GM18858 (cell line): ENCODE results near the gene RPS24.
"Not testable (repeated sequence)": the region's sequence is repeated elsewhere in the genome, so short reads cannot be mapped to it uniquely, and the experiment has no call there.

ENCODE experiments used
- ATAC-seq: cut with Tn5 transposase; IDR thresholded peaks from one replicate; pipeline ENCODE4 v1.9.1; 2021; ENCODE audit not compliant: unreplicated experiment

The RPS24 gene

GRCh38 chr10:78047314-78047891 lies 13.7 kb downstream of the RPS24 start:
- ATAC-seq = peak; percentile 41

- ATAC-seq = no peak
These were observed 16.2 kb downstream of the RPS24 start for GRCh38 chr10:78049851-78050250.

- ATAC-seq = no peak
These were observed 19.7 kb downstream of the RPS24 start for GRCh38 chr10:78053211-78053868.

GRCh38 chr10:78058562-78058961 lies 24.9 kb downstream of the RPS24 start:
- ATAC-seq = no peak

GRCh38 chr10:78059906-78060702 lies 26.4 kb downstream of the RPS24 start:
- ATAC-seq = no peak

- no peak for ATAC-seq
These were observed 28.6 kb downstream of the RPS24 start for GRCh38 chr10:78062296-78062695.

- no peak for ATAC-seq
These were observed 29.6 kb downstream of the RPS24 start for GRCh38 chr10:78063236-78063635.

- ATAC-seq = not testable (repeated sequence)
These were observed 31.3 kb downstream of the RPS24 start for GRCh38 chr10:78064919-78065318.

- ATAC-seq = no peak
These were observed 31.9 kb downstream of the RPS24 start for GRCh38 chr10:78065611-78066010.

- no peak for ATAC-seq
These were observed 32.3 kb downstream of the RPS24 start for GRCh38 chr10:78066012-78066411.

- ATAC-seq = no peak
These were observed 33.2 kb downstream of the RPS24 start for GRCh38 chr10:78066728-78067430.

GRCh38 chr10:78069151-78069550 lies 35.5 kb downstream of the RPS24 start:
- no peak for ATAC-seq

- ATAC-seq = not testable (repeated sequence)
These were observed 36.4 kb downstream of the RPS24 start for GRCh38 chr10:78070064-78070463.

- no peak for ATAC-seq
These were observed 37.1 kb downstream of the RPS24 start for GRCh38 chr10:78070726-78071125.

GRCh38 chr10:78071140-78071856 lies 37.6 kb downstream of the RPS24 start:
- ATAC-seq = no peak

GRCh38 chr10:78071857-78072179 lies 38.2 kb downstream of the RPS24 start:
- no peak for ATAC-seq

- ATAC-seq = no peak
These were observed 38.8 kb downstream of the RPS24 start for GRCh38 chr10:78072504-78072903.

- ATAC-seq = not testable (repeated sequence)
These were observed 42.1 kb downstream of the RPS24 start for GRCh38 chr10:78075806-78076205.

- ATAC-seq = no peak
These were observed 45.1 kb downstream of the RPS24 start for GRCh38 chr10:78078539-78079330.

GRCh38 chr10:78079411-78079810 lies 45.7 kb downstream of the RPS24 start:
- no peak for ATAC-seq
